Measurements from ENCODE around the gene CARNS1. TPM values are rescaled to one million over a fixed set of nuclear protein-coding genes. Genes with fewer than 3 reads are reported as not detected.

CARNS1 gene
- total and polyA plus RNA-seq, 9 donors = 29.2 to 80.7 (median 56.4) TPM

DNA sequence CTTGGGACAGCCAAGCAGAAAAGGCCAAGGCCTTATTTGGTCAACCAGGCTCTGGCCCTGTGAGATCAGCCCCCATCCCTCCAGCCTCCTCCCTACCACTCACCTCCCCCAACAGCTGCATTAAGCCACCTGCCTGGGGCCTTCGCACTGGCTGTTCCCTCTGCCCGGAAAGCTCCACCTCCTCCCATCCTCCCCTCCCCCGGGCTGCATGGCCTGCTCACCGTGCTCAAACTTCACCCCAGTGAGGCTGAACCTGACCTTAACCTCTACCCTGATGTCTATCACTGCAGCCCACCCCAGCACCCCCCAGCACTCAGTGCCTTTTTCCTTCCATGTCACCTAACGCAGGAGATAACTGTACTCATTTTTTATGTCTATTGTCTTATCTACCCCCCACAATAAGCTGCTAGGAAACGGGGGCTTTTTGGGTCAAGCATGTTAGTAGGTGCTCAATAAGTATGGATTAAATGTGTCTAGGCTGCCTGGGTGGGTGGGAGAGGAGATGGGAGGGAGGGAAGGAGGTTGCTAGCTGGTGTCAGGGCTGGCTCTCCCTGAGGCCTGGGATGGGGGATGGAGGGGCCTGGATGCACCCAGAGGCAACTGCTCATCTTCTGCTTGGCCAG, 21.1 kb downstream of the CARNS1 start:
- Histone ChIP-seq H3K4me3 (ENCODE audit: low read length) (no peak overlapping the region), H3K36me3 (ENCODE audit: control insufficient read depth, insufficient read depth, low read length) (peaks cover 75% of the 10 kb centered on the region), H3K4me1 (ENCODE audit: control insufficient read depth, insufficient read depth, low read length) (peaks cover 23% of the 10 kb centered on the region), H3K9me3 (replicated peaks; ENCODE audit: control insufficient read depth, low read depth, low read length) (no peaks in the 10 kb centered on the region), H3K27ac (ENCODE audit: low read length) (peak overlapping the region; percentile 20), H3K27me3 (ENCODE audit: control insufficient read depth, insufficient read depth, low read length) (no peaks in the 10 kb centered on the region)
- no peak for DNase-seq
- WGBS (ENCODE audit: insufficient coverage) = 19% methylated on average over 4 of the region's 6 CpGs

DNA sequence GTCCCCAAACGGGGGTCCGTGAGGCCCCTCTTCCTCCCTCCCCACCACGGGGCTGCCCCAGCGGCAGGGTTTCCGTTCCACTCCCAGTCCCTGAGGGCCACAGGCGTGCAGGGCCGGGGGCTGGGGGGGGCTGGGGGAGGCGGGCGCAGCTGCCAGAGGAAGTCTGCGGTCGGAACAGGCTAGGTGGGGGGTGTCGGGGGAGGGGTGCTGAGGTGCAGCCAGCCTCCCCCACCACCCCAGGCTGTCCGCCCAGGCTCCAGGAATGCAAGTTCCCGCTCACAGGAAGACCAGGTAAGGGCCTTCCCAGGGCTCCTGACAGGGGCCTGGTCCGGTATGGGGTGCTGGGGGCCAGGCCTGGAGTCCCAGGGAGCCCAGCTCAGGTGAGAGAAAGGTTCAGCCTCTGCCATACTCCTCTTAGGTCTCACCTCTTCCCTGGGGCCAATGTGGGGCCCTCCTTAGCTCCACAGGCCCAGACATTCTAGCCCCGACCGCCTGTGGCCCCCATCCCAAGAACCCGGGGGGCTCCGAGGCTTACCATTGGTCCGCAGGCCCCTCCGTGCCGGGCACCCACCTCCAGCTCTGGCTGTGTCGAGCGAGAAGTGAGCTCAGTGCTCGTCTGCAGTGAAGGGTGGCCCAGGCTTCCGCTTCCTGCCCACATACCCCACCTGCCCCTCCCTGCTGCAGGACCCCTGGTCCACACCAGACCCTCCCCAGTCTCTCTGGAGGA, 21.8 kb downstream of the CARNS1 start, which contains the start of gene PTPRCAP:
Gene PTPRCAP, minus strand, starts transcription at position 601 of the 727 bp plus-strand sequence. Its CDS starts 63 bp downstream, at position 538.
- H3K9me3 ChIP-seq (replicated peaks; ENCODE audit: control insufficient read depth, low read depth, low read length) = no peaks in the 10 kb centered on the region
- H3K36me3 ChIP-seq (ENCODE audit: control insufficient read depth, insufficient read depth, low read length) = peaks cover 74% of the 10 kb centered on the region
- peak within 1 kb of the TSS; percentile 17 for H3K27ac ChIP-seq (ENCODE audit: low read length)
- DNase-seq = no peak
- no peaks in the 10 kb centered on the region for H3K27me3 ChIP-seq (ENCODE audit: control insufficient read depth, insufficient read depth, low read length)
- peak within 1 kb of the TSS; percentile 10 for H3K4me3 ChIP-seq (ENCODE audit: low read length)
- H3K4me1 ChIP-seq (ENCODE audit: control insufficient read depth, insufficient read depth, low read length) = peaks cover 25% of the 10 kb centered on the region
- 63% methylated on average over 13 of the region's 26 CpGs for WGBS (ENCODE audit: insufficient coverage)

DNA sequence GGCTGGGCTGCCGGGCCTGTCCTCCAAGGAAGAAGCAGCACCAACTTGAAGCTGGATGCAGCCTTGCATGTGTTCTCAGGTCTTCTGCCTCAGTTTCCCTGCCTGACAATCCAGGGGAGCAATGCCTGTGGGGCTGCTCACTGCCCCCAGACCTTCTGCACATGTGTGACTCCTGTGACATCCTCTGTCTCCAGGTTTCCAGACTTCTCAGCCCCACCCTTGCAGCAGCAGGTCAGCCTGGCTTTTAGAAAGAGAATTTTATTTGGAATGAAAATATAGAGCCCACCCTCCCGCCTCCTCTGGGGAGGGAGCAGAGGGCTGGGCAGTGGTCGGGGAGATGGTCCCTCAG, 22.3 kb downstream of the CARNS1 start:
- no peaks in the 10 kb centered on the region for H3K27me3 ChIP-seq (ENCODE audit: control insufficient read depth, insufficient read depth, low read length)
- H3K4me3 ChIP-seq (ENCODE audit: low read length) = peak overlapping the region; percentile 10
- peaks cover 69% of the 10 kb centered on the region for H3K36me3 ChIP-seq (ENCODE audit: control insufficient read depth, insufficient read depth, low read length)
- no peak overlapping the region for H3K27ac ChIP-seq (ENCODE audit: low read length)
- H3K9me3 ChIP-seq (replicated peaks; ENCODE audit: control insufficient read depth, low read depth, low read length) = no peaks in the 10 kb centered on the region
- WGBS (ENCODE audit: insufficient coverage) = 55% methylated on average over 3 of the region's 3 CpGs
- DNase-seq = no peak
- H3K4me1 ChIP-seq (ENCODE audit: control insufficient read depth, insufficient read depth, low read length) = peaks cover 31% of the 10 kb centered on the region

DNA sequence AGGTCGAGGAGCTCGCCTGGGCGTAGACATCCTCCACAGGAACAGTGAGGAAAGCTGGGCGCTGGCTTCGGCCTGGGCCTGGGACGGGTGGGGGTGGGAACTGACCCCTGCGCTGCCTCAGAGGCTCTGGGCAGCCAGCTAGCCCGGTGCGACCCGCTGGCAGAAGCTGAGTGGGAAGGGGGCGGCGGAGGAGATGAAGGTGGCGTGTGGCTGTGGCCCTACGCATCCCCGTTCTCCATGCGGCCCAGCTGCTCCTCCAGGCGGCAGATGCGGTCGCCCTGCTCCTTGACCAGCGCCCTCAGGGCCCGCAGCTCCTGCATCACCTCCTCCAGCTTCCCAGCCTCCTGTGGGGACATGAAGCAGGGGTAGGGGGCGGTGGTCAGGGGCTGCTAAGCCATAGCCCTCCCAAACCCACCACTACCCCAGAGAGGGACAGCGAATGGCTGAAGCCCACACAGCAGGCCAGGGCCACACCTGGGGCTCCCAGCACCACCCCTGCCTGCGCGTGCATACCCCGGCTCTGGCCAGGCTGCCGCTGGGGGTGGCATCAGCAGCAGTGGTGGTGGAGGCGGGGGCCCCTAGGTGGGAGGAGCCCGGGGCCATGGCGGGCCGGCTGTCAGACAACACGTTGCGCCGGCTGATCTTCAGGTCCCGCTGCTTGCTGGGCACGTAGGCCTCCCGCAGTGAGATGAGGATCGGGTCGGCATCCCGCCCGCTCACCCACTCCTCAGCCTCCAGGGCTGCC, 22.9 kb downstream of the CARNS1 start:
- H3K4me1 ChIP-seq (ENCODE audit: control insufficient read depth, insufficient read depth, low read length) = peaks cover 34% of the 10 kb centered on the region
- peaks cover 63% of the 10 kb centered on the region for H3K36me3 ChIP-seq (ENCODE audit: control insufficient read depth, insufficient read depth, low read length)
- no peak overlapping the region for H3K27ac ChIP-seq (ENCODE audit: low read length)
- DNase-seq = no peak
- H3K9me3 ChIP-seq (replicated peaks; ENCODE audit: control insufficient read depth, low read depth, low read length) = no peaks in the 10 kb centered on the region
- no peaks in the 10 kb centered on the region for H3K27me3 ChIP-seq (ENCODE audit: control insufficient read depth, insufficient read depth, low read length)
- peak overlapping the region; percentile 10 for H3K4me3 ChIP-seq (ENCODE audit: low read length)
- 68% methylated on average over 20 of the region's 41 CpGs for WGBS (ENCODE audit: insufficient coverage)

DNA sequence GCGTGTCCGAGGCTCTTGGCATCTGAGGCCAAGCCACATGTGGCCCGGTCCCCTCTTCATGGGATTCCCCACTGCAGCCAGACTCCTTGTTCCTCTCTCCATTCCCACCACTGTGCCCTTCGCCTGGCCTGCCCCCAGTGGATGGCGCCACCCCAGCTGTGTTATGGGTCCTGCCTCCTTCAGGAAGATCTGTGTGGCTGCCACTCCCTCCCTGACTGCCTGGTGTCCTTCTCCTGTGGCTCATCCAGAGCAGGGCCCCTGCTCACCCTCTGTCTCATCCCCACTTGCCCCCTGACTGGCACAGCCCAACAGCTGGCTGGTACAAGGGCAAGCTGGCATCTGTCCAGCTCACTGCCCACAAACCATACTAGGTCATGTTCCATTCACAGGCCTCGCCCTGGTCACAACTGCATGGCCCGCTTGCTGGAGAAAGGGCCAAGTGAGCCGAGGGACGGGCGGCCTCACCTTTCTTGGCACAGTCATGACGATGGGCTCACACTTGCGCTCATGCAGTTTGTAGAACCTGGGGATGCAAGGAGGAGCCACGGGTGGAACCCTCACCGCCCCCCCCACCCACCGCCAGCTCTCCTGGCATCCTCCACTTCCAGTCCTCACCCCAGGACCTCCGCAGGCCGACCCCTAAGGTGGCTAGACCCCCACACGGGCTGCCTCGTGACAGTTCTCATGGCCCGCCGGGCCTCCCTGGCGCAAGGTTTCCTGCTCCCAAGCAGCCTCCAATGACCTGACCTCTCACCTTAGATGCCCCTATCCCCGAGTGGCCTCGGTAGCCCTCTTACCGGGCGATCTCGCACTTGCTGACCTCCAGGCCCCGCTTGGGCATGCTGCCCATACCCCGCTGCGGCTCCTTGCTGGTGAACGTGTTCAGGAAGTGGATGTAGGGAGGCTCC, 24.1 kb downstream of the CARNS1 start:
- H3K27me3 ChIP-seq (ENCODE audit: control insufficient read depth, insufficient read depth, low read length) = no peaks in the 10 kb centered on the region
- peaks cover 51% of the 10 kb centered on the region for H3K36me3 ChIP-seq (ENCODE audit: control insufficient read depth, insufficient read depth, low read length)
- peak overlapping the region; percentile 7 for H3K27ac ChIP-seq (ENCODE audit: low read length)
- no peak for DNase-seq
- no peaks in the 10 kb centered on the region for H3K9me3 ChIP-seq (replicated peaks; ENCODE audit: control insufficient read depth, low read depth, low read length)
- WGBS (ENCODE audit: insufficient coverage) = 77% methylated on average over 13 of the region's 31 CpGs
- peaks cover 34% of the 10 kb centered on the region for H3K4me1 ChIP-seq (ENCODE audit: control insufficient read depth, insufficient read depth, low read length)
- no peak overlapping the region for H3K4me3 ChIP-seq (ENCODE audit: low read length)

DNA sequence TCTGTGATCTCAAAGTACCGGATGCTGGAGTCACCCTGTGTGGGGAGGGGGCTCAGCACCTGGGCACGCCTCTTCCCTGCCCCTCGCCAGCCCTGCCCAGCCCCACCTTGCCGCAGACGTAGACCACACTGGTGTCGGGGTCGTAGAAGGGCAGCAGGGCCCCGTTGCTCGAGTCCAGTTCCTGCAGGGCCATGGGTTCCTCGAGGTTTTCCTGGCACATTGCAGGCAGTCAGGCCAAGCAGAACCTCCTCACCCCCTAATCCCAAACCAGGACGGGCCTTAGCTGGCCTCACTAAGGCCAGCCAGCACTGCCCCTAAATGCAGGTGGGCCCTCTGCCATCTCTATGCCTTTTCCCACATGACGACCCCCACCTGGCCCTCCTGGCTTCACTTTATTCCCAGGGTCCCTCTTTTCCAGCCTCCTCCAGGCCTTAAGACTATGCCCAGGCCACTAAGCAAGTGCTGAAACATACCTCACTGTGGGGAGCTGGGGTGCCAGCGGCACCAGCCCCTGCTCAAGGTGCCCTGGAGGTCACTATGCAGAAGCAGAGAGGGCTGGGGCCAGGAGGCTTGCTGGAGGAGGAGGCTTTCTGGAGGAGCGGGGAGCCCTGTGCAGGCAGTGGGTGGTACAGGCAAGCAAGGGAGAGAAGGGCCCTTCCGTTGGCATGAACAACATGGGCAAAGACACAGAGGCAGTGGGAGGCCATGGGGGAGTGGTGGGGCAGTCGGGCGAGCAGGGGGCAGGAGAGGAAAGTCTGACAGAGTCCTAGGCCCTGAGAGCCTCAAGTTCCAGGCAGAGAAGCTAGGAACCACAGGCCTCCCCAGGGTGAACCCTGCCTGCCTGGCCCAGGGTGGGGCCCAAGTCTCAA, 25.0 kb downstream of the CARNS1 start:
- no peak for DNase-seq
- 75% methylated on average over 17 of the region's 17 CpGs for WGBS (ENCODE audit: insufficient coverage)
- Histone ChIP-seq H3K27me3 (ENCODE audit: control insufficient read depth, insufficient read depth, low read length) (no peaks in the 10 kb centered on the region), H3K4me1 (ENCODE audit: control insufficient read depth, insufficient read depth, low read length) (peaks cover 33% of the 10 kb centered on the region), H3K27ac (ENCODE audit: low read length) (peak overlapping the region; percentile 7), H3K36me3 (ENCODE audit: control insufficient read depth, insufficient read depth, low read length) (peaks cover 43% of the 10 kb centered on the region), H3K9me3 (replicated peaks; ENCODE audit: control insufficient read depth, low read depth, low read length) (no peaks in the 10 kb centered on the region), H3K4me3 (ENCODE audit: low read length) (no peak overlapping the region)

DNA sequence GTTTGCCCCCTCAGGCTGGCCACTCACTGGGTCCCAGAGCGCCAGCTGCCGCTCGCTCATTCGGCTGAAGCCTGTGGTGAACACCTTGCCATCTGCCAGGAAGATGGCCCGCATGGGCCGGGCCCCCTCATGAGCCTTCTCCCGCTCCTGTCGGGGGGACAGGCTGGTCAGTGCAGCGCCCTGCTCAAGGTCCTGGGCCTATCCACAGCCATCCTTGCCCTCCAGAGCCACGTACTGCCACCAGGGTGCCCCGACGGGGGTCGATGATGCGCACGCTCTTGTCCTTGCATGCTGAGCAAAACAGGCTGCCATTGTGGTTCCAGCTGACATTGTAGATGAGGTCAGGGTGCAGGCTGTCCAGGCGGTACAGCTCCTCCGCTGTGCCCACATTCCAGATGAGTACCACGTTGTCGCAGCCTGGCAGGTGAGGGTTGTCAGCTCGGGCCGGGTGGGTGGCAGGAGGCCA, 25.7 kb downstream of the CARNS1 start:
- no peak overlapping the region for H3K27ac ChIP-seq (ENCODE audit: low read length)
- WGBS (ENCODE audit: insufficient coverage) = 85% methylated on average over 21 of the region's 21 CpGs
- no peaks in the 10 kb centered on the region for H3K9me3 ChIP-seq (replicated peaks; ENCODE audit: control insufficient read depth, low read depth, low read length)
- H3K36me3 ChIP-seq (ENCODE audit: control insufficient read depth, insufficient read depth, low read length) = peaks cover 38% of the 10 kb centered on the region
- no peaks in the 10 kb centered on the region for H3K27me3 ChIP-seq (ENCODE audit: control insufficient read depth, insufficient read depth, low read length)
- DNase-seq = no peak
- H3K4me3 ChIP-seq (ENCODE audit: low read length) = no peak overlapping the region
- peaks cover 32% of the 10 kb centered on the region for H3K4me1 ChIP-seq (ENCODE audit: control insufficient read depth, insufficient read depth, low read length)

DNA sequence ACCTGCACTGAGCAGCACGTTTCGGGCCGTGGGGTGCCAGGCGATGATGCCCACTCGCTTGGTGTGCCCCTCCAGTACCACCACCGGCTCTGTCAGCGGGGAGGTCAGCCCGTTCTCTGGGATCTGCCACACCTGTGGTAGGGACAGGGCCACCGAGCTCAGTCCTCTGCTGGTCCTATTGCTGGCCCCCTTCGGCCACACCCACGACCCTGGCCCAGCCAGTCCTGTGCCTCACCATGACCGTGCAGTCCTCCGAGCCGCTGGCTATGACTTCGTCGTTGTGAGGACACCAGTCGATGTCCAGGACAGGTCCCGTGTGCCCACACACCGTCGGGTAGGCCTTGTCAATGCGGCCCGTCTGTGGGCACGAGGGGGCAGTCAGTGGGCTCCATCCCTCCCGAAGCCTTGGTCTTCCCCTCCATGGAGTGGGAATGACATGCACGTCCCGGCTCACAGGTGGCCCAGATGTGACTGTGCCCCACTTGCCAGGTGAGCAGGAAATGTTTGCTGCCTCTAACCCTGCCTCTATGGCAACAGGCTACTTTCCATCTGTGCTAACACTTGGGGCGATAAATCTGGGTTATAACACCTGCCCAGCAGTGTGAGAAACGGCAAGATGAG, 26.4 kb downstream of the CARNS1 start:
- no peak overlapping the region for H3K27ac ChIP-seq (ENCODE audit: low read length)
- peaks cover 24% of the 10 kb centered on the region for H3K4me1 ChIP-seq (ENCODE audit: control insufficient read depth, insufficient read depth, low read length)

More for the DNA sequence above, 26.4 kb downstream of the CARNS1 start:
- no peak for DNase-seq
- no peaks in the 10 kb centered on the region for H3K9me3 ChIP-seq (replicated peaks; ENCODE audit: control insufficient read depth, low read depth, low read length)
- 83% methylated on average over 26 of the region's 28 CpGs for WGBS (ENCODE audit: insufficient coverage)
- H3K4me3 ChIP-seq (ENCODE audit: low read length) = no peak overlapping the region
- no peaks in the 10 kb centered on the region for H3K27me3 ChIP-seq (ENCODE audit: control insufficient read depth, insufficient read depth, low read length)
- H3K36me3 ChIP-seq (ENCODE audit: control insufficient read depth, insufficient read depth, low read length) = peaks cover 38% of the 10 kb centered on the region
